GM21723 (cell line): ENCODE data around the gene KCNMA1.

Source experiments
- ATAC-seq: cut with Tn5 transposase; IDR thresholded peaks from one replicate; pipeline ENCODE4 v1.9.1; 2021; ENCODE audit warnings: mild to moderate bottlenecking, moderate library complexity; ENCODE audit not compliant: unreplicated experiment

KCNMA1 gene

DNA sequence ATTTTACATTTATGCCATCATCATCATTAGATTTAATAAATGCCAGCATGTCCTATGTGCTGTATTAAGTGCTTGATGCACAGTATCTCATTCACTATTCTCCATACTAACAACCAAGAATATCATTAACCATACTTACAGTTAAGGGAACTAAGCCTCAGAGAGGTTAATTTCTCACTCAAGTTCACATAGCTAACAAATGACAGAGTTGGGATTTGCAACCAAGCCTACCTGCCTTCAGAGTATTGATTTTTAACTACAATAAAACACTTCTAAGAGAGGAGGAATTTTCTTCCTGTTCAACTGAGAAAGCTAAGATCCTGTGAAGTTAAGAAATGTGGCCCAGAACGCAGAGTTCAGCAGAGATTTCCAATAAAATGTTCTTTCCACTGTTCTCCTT, 403.0 kb downstream of the KCNMA1 start:
- no peak for ATAC-seq

DNA sequence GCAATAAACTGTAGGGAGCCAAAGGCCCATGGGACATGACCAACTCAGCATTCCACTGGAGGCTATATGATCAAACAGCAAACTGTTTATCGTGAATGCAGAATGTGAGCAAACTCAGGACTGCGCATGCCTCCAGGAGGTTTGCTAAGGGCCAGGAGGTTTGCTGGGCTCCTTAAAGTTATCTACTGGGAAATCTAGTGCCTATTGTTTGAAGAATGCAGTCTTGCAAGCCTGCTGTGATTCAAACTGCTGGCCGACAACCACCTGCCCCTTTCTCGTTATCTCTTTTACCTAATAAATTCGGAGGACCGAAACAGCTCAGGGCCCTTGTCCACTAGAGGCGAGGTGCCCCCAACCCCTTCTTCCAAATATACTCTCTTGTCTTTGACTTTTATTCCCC, 404.1 kb downstream of the KCNMA1 start:
- ATAC-seq: no peak

DNA sequence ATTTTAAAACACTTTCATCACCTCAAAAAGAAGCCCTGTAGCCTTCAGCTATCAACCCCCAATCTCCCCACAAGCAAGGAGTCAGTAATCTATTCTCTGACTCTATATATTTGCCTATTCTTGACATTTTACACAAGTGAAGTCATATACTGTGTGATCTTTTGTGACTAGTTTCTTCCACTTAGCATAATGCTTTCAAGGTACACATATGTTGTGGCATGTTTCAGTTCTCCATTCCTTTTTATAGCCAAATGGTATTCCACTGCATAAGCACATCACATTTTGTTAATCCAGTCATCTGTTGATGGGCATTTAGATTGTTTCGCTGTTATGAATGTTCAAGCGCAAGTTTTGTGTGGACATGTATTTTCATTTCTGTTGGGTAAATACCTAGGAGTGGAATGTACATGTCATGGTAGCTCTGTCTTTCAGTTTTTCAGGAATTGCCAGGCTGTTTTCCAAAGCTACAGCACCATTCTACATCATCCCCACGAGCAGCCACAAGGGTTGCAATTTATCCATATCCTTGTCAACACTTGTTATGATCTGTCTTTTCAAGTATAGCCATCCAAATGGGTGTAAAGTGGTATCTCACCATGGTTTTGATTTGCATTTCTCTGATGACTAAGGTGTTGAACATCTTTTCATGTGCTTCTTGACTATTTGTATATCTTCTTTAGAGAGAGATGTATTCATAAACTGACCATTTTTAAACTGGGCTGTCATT, 405.6 kb downstream of the KCNMA1 start:
- ATAC-seq: no peak

DNA sequence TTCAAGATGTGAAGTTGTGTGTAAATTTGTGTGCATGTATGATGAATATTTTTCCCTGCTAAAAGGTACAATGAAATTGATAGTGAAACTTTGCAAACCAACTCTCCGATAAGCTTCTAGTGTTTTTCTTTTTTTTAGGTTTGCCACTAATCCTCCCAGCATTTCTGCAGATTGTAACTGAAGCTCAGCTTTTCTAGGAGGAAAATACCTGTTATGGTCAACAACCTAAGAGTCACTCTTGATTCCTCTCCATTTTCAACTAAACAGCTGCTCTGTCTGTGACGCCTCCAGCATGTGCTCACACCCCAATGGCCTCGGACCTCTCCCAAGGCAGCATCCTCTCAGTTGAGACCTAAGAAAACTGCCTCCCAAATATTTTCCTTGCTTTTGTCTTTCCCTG, 406.2 kb downstream of the KCNMA1 start:
- no peak for ATAC-seq

DNA sequence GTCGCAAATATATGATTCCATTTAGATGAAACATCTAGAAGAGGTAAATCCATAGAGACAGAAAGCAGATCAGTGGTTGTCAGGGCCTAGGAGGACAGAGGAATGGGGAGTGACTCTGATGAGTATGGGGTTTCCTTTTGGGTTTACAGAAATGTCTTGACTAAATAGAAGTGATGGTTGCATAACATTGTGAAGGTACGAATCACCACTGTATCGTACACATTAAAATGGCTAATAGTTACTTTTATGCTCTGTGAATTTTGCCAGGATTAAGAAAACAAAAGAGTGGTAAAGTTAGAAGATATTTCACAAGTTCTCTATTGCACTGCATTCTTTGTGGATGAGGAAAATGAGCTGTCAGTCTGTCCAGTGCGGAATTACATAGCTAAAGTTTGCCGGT, 407.4 kb downstream of the KCNMA1 start:
- no peak for ATAC-seq

DNA sequence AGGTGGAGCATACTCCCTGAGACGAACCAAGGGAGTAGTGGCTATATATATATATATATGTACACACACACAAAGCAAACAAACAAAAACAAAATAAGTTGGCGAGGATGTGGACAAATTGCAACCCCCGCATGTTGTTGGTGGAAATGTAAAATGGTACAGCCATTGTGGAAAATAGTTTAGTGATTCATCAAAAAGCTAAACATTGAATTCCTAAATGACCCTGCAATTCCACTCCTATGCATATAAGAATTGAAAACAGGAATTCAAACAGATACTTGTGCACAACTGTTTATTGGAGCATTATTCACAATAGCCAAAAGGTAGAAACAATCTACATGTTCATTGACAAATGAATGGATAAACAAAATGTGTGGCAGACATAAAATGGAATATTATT, 407.9 kb downstream of the KCNMA1 start:
- no peak for ATAC-seq

DNA sequence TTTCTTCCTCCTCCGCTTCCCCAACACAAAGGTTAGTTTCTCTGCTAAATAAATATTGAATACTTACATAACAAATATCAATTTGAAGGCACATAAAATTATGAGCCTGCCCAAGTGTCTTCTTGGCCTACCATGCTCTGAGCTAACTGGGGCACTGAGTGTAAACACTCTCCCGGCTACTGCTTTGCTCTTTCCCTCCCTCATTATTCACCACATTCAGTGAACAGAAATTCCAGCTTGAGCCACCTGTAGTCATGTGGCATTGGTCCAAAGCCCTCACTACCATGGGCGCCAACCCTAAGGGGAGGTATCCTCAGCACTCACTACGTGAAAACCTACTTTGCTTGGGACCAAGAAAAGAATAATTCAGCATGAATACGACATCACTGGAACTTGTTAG, 409.0 kb downstream of the KCNMA1 start:
- ATAC-seq: no peak

DNA sequence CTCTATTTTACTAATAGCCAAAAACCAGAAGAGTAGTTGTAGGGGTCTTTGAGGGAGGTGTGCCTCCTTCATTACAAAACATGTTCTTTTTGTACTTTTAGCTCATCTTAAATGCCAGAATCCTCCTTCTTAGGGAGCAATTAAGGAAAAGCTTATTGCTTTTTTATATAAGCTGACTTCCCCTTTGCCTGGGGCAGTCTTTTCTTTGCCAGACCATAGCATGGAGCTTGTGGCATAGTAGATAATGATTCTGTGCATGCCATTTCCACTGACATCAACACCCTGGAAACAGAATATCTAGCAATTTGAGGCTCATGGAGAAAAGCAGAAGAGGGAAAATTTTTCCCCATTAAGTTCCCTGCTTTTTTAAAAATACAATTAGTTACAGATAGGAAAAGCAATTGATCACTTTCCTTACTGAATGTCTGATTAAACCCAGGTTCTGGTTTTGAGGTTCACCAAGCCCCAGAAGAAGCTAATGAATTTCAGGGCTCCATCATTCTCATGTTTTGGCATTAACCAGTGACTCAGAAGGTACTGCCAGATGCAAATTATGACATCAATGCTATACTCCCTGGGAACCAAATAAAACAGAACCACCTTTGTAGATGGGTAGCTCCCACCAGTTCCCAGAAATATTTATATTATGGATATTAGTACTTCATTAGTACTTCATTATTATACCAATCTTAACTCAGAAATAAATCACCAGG, 410.6 kb downstream of the KCNMA1 start:
- no peak for ATAC-seq

DNA sequence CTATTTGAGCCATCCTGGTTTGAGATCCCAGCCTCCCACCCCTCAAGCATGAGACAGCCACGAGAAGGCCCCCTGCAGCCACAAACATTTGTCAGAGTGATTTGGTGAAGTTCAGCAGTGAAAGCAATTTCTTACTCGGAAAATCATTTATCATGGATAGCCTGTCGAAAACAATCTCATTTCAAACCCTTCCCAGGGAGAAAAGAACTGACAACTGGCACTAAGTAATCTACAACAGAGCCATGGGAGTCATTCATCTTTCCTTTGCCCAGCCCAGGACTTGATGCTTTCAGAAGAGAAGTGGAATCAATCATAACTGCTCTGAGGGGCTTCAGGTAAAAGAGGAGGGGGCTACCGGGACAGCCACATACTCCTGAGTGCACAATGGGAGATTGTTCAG, 411.2 kb downstream of the KCNMA1 start:
- ATAC-seq: no peak

DNA sequence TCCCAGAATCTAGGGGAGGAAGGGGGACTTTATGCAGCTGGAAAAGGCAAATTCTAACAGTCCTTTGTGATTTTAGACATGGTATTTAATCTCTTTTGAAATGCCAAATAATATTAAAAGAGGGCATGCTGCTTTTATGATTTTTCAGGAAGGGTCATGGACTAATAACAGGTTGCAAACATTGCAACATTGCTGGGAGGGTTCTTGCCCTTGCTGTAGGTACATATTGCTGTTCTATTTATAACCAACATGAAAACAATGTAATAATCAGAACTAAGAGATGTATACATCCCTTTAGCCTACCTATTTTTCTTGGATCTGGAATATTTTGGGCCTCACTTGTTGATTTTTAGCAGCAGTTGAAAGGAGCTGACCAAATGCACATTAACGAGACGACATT, 411.6 kb downstream of the KCNMA1 start:
- no peak for ATAC-seq

DNA sequence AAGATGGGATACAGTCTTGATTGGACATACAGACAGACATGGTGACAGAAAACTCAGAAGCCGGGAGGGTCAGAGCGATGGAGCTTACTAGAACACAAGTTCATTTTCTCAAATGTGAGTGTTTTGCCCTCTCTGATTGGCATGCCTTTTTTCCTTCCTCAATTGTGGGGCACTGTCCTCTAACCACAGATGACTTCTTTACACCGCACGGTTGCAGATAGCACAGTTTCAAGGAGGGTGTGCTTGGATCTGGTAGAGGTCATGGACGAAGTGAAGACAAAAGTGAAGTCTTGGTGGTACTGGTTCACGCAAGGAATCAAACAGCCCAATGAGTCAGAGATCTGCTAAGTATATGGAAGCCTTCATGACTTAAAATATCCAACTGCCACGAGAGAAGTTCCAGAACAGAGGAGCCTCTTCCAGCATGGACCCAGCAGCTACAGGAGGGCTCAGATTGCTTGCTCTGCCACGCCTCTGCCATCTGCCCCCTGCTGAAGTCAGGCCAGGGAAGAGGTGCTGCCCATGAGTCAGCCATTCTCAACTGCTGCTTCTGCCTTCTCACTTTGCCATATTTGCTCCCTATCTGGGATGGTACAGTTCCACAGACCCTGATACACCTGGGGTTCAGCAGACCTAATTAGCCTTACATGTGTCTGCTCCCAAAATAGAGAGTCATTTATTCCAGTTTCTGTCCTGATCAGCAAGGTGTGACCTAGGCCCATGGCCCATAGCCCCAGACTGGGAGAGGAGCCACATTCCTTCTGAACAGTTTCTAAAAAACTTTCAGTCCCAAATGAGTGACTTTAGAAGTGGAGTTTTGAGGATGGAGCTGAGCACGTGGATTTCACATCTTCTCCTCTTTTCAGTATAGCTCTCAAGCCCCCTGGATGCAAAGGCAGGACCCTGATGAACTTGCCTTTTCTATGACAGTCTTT, 413.8 kb downstream of the KCNMA1 start:
- ATAC-seq: no peak

DNA sequence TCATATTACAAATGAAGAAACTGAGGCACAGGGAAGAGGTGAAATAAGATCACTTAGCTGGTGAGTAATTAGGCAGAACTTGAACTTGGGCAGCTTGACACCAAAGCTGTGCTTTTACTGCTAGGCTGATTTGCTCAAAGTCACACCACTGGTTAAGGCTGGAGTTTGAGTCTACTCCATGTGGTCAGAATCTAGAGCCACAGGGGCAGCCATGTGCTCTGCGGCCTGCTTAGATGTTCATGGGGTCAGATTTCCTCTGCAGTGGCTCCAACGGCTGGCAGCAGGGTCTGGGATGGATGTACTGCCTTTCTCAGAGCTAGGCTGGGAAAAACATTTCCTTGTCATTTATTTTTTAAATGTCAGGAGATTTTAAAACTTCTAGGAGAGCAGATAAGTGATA, 417.5 kb downstream of the KCNMA1 start:
- ATAC-seq: no peak

DNA sequence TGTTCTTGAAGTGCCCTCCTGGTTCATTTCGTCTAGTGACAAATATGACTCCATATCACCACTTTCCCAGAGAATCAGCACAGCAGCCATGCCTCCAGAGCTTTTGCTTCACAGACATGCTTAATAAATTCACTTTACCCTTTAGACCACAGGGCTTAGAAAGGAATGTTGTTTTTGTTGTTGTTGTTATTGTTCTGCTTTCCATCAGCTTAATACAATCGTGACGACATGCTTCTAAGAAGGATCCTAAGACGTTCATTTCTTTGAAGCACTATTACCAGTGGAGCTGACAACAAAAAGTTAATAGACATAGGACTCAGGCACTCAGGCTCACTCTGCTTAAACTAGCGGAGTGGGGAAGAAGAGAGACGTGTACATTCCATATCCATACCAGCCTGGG, 418.6 kb downstream of the KCNMA1 start:
- no peak for ATAC-seq

DNA sequence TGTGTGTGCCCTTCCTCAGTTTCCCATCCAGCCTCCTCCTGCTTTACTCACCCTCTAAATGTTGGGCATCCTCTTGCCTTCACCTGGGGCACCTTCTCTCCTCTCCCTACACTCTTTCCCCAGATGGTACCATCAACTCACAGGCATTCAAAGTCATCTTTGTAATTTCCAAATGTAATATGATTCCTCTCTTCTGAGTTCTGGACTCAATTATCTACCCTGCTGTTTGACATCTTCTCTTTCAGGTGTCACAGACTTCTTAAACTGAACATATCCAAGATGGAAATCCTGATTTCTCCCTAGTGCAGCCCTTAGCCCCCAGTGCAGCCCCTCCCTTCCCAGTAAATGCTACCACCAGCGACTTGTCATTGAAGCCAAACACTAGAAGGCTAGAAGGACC, 422.8 kb downstream of the KCNMA1 start:
- no peak for ATAC-seq

DNA sequence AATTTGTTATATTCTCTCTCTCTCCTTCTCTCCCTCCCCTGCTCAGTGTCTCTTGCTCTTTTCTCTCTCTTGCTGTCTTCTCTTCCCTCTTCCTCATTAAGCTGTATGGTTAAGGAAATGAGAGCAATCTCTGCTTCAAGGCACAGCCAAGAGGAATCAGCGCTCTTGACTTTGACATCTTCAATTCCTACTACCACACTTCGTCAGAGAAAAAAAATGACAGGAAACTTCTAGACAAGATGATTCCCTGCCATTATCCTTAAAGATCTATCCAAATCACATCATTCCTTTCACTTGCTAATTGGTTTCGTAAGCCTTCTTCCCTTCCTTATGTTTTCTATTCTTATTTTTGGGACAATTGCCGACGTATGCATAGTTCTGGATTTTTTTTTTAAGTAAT, 425.0 kb downstream of the KCNMA1 start:
- no peak for ATAC-seq

DNA sequence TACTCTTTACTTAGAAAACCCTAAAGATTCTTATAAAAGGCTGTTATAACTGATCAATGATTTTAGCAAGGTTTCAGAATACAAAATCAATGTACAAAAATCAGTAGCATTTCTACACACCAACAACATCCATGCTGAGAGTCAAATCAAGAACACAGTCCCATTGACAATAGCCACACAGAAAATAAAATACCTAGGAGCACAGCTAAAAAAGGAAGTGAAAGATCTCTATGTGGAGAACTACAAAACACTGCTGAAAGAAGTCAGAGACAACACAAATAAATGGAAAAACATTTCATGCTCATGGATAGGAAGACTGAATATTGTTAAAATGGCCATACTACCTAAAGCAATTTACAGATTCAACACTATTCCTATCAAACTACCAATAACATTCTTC, 427.0 kb downstream of the KCNMA1 start:
- no peak for ATAC-seq

DNA sequence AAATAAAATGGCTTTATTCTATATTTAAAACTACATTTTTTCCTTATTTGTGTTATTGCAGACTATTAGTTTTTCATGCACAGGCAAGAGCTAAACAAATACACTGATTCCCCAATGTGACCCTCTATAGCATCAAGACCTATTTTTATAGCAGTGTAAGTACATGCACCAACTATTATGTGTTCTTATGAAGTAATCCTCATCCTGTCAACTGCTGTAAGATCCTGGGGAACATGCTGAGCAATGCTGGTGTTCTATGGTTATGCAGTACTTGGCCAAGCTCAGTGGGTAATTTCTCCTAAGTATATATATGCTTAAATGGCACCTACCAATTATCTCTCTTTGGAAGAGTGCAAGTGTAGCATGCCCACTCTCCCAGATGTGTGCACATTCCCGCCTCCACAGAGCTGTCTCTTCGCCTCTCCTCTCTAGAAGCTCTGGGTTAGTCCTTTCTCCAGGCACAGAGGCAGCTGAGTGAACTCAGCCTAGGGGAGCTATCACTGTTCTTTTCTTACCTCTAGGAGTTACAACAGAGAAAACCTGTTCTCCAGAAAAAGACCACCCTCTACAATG, 428.8 kb downstream of the KCNMA1 start:
- no peak for ATAC-seq

DNA sequence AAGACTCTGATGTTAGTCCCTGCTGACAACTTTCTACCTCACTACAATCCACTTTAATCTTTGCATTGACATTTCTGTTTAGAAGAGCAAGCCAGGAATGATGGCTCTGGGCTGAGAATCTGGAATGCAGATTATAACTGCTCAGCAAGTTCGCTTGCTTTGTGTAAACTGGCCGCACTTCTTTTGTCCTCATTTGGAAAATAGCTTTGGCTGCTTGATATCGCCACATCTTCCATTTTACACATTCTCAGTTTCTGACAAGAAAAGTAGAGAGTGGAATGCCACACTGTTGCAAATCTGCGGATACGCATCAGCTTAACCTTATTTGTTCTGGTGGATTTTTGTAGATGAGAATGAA, 429.8 kb downstream of the KCNMA1 start:
- no peak for ATAC-seq

DNA sequence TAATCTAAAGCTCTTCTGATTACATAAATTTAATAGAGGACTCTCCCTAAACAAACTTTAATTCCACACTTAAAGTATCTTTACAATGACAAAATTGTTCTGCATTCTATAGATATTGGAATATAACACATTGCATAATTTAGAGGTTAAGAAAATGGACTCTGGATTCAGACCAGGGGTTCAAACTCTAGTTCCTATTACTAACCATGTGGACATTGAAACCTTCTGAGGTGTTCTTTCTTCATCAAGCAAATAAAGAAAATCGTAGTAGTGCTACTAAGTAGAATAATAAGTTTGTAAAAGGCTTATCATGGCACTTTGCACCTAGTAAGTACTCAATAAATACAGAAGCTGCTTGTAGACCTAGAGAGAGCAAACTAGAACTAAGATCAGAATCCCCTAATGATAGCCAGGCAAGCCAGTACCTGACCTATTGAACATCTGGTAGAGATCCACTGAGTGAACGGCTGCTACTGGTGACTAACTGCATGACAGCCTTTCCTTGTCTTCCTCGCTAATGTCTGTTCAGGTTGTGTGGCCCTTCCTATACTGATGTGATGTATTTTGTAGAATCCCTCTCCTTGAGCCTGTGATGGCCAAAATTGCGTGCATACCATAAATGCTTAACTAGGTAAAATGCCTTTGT, 430.3 kb downstream of the KCNMA1 start:
- no peak for ATAC-seq

DNA sequence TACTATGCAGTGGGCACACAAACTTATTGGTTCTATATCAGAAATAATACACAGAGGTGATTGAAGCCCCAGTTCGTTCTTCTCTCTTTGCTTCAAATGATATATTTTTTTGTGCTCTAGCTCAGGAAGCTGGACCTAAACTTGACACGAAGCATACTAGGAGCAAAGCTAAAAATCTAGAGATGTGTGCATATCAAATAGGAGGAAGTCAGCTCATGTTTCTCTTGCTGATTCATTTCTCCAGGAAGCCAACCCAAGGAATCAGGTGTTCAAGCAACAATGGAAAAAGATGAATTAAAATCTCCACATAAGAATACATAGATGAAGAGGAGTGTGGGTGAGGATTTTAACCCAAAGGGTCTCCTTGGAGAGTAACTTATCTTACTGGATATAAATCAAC, 432.5 kb downstream of the KCNMA1 start:
- ATAC-seq: no peak

DNA sequence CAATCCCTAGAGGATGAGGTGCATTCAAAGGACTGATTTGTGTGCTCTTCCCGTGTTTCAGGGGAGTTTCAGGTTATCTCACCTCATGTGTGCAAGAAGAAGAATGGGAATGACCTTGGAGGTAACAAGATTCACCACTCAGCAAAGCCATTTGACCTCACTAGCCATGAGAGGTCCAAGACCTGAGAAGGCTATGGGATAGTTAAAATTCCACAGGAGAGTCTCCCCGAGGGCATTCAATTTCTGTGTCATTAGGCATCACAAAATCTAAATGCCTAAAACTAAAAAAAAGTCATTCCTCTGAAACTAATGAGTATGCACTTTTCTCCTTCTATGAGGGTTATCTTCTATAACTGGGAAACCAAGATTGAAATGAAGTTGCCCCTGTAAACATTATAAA, 433.4 kb downstream of the KCNMA1 start:
- ATAC-seq: no peak
